Amygdala (tissue), 56 donors: ENCODE data around the gene DYNLRB1.

Experiments
- DNase-seq, 56 donors: peaks; one replicate each; lab custom pipeline; 2025; lab: John Stamatoyannopoulos, UW

Gene DYNLRB1

GRCh38 chr20:34549291-34549928 lies 33.2 kb downstream of the DYNLRB1 start:
- no peak for DNase-seq

- no peak for DNase-seq
Measured at GRCh38 chr20:34549929-34550305, 33.7 kb downstream of the DYNLRB1 start.

- DNase-seq, result no peak
Measured at GRCh38 chr20:34552569-34552968, 36.3 kb downstream of the DYNLRB1 start.

- DNase-seq, result no peak
Measured at GRCh38 chr20:34553366-34553867, 37.2 kb downstream of the DYNLRB1 start.

- peak in 1 of 56 donors; percentile 34 for DNase-seq
Measured at GRCh38 chr20:34557936-34558319, 41.7 kb downstream of the DYNLRB1 start.

GRCh38 chr20:34558320-34559218 lies 42.3 kb downstream of the DYNLRB1 start, which contains the start of gene MAP1LC3A:
MAP1LC3A (plus strand) TSS chr20:34558718; CDS start chr20:34558869, 151 bp downstream.
- DNase-seq, result peak in 54 of 56 donors; percentile 32 to 96 (median 84)

GRCh38 chr20:34559311-34560140 lies 43.3 kb downstream of the DYNLRB1 start:
- peak in 22 of 56 donors; percentile 25 to 56 (median 45) for DNase-seq

- DNase-seq, result peak in 45 of 56 donors; percentile 22 to 80 (median 54)
Measured at GRCh38 chr20:34560141-34560523, 43.9 kb downstream of the DYNLRB1 start.

GRCh38 chr20:34560614-34561013 lies 44.4 kb downstream of the DYNLRB1 start:
- peak in 1 of 56 donors; percentile 33 for DNase-seq

GRCh38 chr20:34561661-34562060 lies 45.4 kb downstream of the DYNLRB1 start:
- no peak for DNase-seq

- DNase-seq, result peak in 17 of 56 donors; percentile 11 to 47 (median 18)
Measured at GRCh38 chr20:34562641-34563040, 46.4 kb downstream of the DYNLRB1 start.

GRCh38 chr20:34564833-34565232 lies 48.6 kb downstream of the DYNLRB1 start:
- DNase-seq, result no peak

- DNase-seq, result no peak
Measured at GRCh38 chr20:34566978-34567891, 51.0 kb downstream of the DYNLRB1 start.

- DNase-seq, result no peak
Measured at GRCh38 chr20:34567892-34568865, 52.0 kb downstream of the DYNLRB1 start.

GRCh38 chr20:34569598-34569997 lies 53.4 kb downstream of the DYNLRB1 start:
- DNase-seq, result no peak

- DNase-seq, result no peak
Measured at GRCh38 chr20:34570859-34571306, 54.7 kb downstream of the DYNLRB1 start.

GRCh38 chr20:34571753-34572152 lies 55.5 kb downstream of the DYNLRB1 start:
- no peak for DNase-seq
